Measurements from ENCODE around the gene CLN6.
"Not testable (repeated sequence)": the region's sequence is repeated elsewhere in the genome, so short reads cannot be mapped to it uniquely, and the experiment has no call there.

CLN6 gene

GRCh38 chr15:68224546-68225250 is 4.8 kb downstream of the CLN6 start:
- in situ Hi-C loops (cut with HindIII; ENCODE audit: low sequenced_read_pairs) = no loop called here

GRCh38 chr15:68224108-68224507 is 5.4 kb downstream of the CLN6 start:
- in situ Hi-C loops (cut with HindIII; ENCODE audit: low sequenced_read_pairs) = no loop called here

- in situ Hi-C loops (cut with HindIII; ENCODE audit: low sequenced_read_pairs) = no loop called here
These were observed 6.4 kb downstream of the CLN6 start for GRCh38 chr15:68223171-68223570.

GRCh38 chr15:68222432-68222743 is 7.1 kb downstream of the CLN6 start:
- in situ Hi-C loops (cut with HindIII; ENCODE audit: low sequenced_read_pairs) = not testable (repeated sequence)

- in situ Hi-C loops (cut with HindIII; ENCODE audit: low sequenced_read_pairs) = not testable (repeated sequence)
These were observed 7.7 kb downstream of the CLN6 start for GRCh38 chr15:68221530-68222431.

- in situ Hi-C loops (cut with HindIII; ENCODE audit: low sequenced_read_pairs) = no loop called here
These were observed 8.6 kb downstream of the CLN6 start for GRCh38 chr15:68220967-68221366.

GRCh38 chr15:68220489-68220888 is 9.0 kb downstream of the CLN6 start:
- in situ Hi-C loops (cut with HindIII; ENCODE audit: low sequenced_read_pairs) = no loop called here

- in situ Hi-C loops (cut with HindIII; ENCODE audit: low sequenced_read_pairs) = no loop called here
These were observed 10.4 kb downstream of the CLN6 start for GRCh38 chr15:68218847-68219798.

GRCh38 chr15:68218331-68218730 is 11.2 kb downstream of the CLN6 start:
- in situ Hi-C loops (cut with HindIII; ENCODE audit: low sequenced_read_pairs) = no loop called here

- in situ Hi-C loops (cut with HindIII; ENCODE audit: low sequenced_read_pairs) = no loop called here
These were observed 12.2 kb downstream of the CLN6 start for GRCh38 chr15:68217341-68217740.

GRCh38 chr15:68214838-68215254 is 14.7 kb downstream of the CLN6 start:
- in situ Hi-C loops (cut with HindIII; ENCODE audit: low sequenced_read_pairs) = no loop called here

GRCh38 chr15:68213991-68214837 is 15.3 kb downstream of the CLN6 start:
- in situ Hi-C loops (cut with HindIII; ENCODE audit: low sequenced_read_pairs) = no loop called here

GRCh38 chr15:68213491-68213845 is 16.1 kb downstream of the CLN6 start:
- in situ Hi-C loops (cut with HindIII; ENCODE audit: low sequenced_read_pairs) = not testable (repeated sequence)

GRCh38 chr15:68211656-68212320 is 17.7 kb downstream of the CLN6 start:
- in situ Hi-C loops (cut with HindIII; ENCODE audit: low sequenced_read_pairs) = no loop called here

- in situ Hi-C loops (cut with HindIII; ENCODE audit: low sequenced_read_pairs) = no loop called here
These were observed 18.5 kb downstream of the CLN6 start for GRCh38 chr15:68210821-68211655.

- in situ Hi-C loops (cut with HindIII; ENCODE audit: low sequenced_read_pairs) = no loop called here
These were observed 19.1 kb downstream of the CLN6 start for GRCh38 chr15:68210409-68210756.

GRCh38 chr15:68209735-68210408 is 19.7 kb downstream of the CLN6 start:
- in situ Hi-C loops (cut with HindIII; ENCODE audit: low sequenced_read_pairs) = no loop called here

GRCh38 chr15:68209272-68209671 is 20.3 kb downstream of the CLN6 start:
- in situ Hi-C loops (cut with HindIII; ENCODE audit: low sequenced_read_pairs) = no loop called here
